Breast epithelium (tissue), 4 donors: ENCODE measurements around the gene ZNRF3. TPM values are rescaled to one million over a fixed set of nuclear protein-coding genes. Genes with fewer than 3 reads are reported as not detected.

Experiments
- DNase-seq, 2 donors: peaks; one replicate each; pipeline ENCODE4 v3.0.0-alpha.2; 2019; ENCODE audit warnings: low spot score in 2 of 2
- H3K27ac ChIP-seq, 2 donors: fragments of 200-600 bp; sonication (generic) in 1 of 2; one replicate each; pipeline ENCODE4 v1.5.1; 2016 to 2019; ENCODE audit warnings: mild to moderate bottlenecking in 1 of 2
- H3K27me3 ChIP-seq, 2 donors: fragments of 200-600 bp; sonication (generic) in 1 of 2; one replicate each; pipeline versions ENCODE4 v1.5.1 to v1.6.0; 2017 to 2019; ENCODE audit warnings: control low read depth in 1 of 2, mild to moderate bottlenecking in 1 of 2
- H3K36me3 ChIP-seq: fragments of 200-600 bp; one replicate; pipeline ENCODE4 v1.5.1; 2019
- H3K4me1 ChIP-seq, 2 donors: fragments of 200-600 bp; sonication (generic); one replicate each; pipeline ENCODE4 v1.5.1; 2016 to 2019; ENCODE audit warnings: control low read depth in 1 of 2
- H3K4me3 ChIP-seq, 3 donors: fragments of 200-600 bp; sonication (generic); 1 replicate in 2 of 3; 2 replicates in 1 of 3; pipeline ENCODE4 v1.5.1; 2016 to 2019; ENCODE audit warnings: mild to moderate bottlenecking in 3 of 3, moderate library complexity in 2 of 3
- H3K9me3 ChIP-seq, 2 donors: fragments of 200-600 bp; sonication (generic) in 1 of 2; one replicate each; pipeline ENCODE4 v1.5.1; 2016 to 2019; ENCODE audit warnings: control low read depth in 1 of 2
- POLR2A ChIP-seq: fragments of 450-650 bp; IDR thresholded peaks from one replicate; pipeline ENCODE4 v1.6.1; 2016; ENCODE audit warnings: antibody characterized with exemption, mild to moderate bottlenecking, moderate library complexity
- POLR2AphosphoS5 ChIP-seq, 3 donors: sonication (generic); formaldehyde crosslinking; IDR thresholded peaks; one replicate each; pipeline ENCODE4 v1.6.1; 2017; ENCODE audit warnings: antibody characterized with exemption in 3 of 3
- intact Hi-C: fragments of 100-400 bp; cut with DNase I; formaldehyde crosslinking; loops from one replicate; pipeline ENCODE4 v1.15.1; 2023; ENCODE audit warnings: low total_unique reads
- total RNA-seq, 3 donors: library from RNA; depleted of rRNA; stranded (reverse); fragments of >200 nt; gene quantifications; one replicate each; pipeline ENCODE4 v1.1.0, GENCODE V29; 2016
- TF ChIP-seq, protein P1 (sequence below), 3 donors: fragments of 450-650 bp; IDR thresholded peaks; one replicate each; pipeline ENCODE4 v1.5.1; 2016 to 2017; ENCODE audit warnings: antibody characterized with exemption in 3 of 3, mild to moderate bottlenecking in 3 of 3, moderate library complexity in 3 of 3

The ZNRF3 gene
- total RNA-seq, 3 donors from 2014 or later = 6.9 to 7.9 (median 6.9) TPM

DNA sequence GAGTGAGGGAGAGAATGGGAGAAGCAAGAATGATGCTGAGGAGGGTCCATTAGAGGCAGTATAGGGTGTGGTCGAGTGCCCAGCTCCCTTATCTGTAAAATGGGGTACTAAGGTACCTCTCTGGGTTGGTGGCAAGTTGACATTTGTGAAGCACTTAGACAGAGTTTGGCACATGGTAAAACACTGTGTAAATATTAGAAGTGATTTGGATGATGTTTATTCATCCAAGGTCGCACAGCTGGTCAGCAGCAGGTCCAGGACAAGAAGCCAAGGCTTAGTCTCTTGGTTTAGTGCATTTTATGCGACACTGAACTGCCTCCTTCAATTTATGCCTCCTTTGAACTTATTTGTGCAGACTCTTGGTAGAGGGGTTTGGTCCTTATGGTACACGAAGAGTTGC is 208.9 kb downstream of the ZNRF3 start:
- Histone ChIP-seq H3K27ac (peak overlapping the region; percentile 25 to 53), H3K9me3 (no peaks in the 10 kb centered on the region), H3K4me1 (no peaks in the 10 kb centered on the region), H3K36me3 (no peaks in the 10 kb centered on the region), H3K27me3 (no peaks in the 10 kb centered on the region), H3K4me3 (no peak overlapping the region)
- intact Hi-C loops = no loop called here
- DNase-seq = no peak
- TF ChIP-seq, protein P1, sequence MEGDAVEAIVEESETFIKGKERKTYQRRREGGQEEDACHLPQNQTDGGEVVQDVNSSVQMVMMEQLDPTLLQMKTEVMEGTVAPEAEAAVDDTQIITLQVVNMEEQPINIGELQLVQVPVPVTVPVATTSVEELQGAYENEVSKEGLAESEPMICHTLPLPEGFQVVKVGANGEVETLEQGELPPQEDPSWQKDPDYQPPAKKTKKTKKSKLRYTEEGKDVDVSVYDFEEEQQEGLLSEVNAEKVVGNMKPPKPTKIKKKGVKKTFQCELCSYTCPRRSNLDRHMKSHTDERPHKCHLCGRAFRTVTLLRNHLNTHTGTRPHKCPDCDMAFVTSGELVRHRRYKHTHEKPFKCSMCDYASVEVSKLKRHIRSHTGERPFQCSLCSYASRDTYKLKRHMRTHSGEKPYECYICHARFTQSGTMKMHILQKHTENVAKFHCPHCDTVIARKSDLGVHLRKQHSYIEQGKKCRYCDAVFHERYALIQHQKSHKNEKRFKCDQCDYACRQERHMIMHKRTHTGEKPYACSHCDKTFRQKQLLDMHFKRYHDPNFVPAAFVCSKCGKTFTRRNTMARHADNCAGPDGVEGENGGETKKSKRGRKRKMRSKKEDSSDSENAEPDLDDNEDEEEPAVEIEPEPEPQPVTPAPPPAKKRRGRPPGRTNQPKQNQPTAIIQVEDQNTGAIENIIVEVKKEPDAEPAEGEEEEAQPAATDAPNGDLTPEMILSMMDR (IDR thresholded peaks at IDR 0.05) = no peak
- no peak for TF ChIP-seq POLR2AphosphoS5 (IDR thresholded peaks at IDR 0.05)

DNA sequence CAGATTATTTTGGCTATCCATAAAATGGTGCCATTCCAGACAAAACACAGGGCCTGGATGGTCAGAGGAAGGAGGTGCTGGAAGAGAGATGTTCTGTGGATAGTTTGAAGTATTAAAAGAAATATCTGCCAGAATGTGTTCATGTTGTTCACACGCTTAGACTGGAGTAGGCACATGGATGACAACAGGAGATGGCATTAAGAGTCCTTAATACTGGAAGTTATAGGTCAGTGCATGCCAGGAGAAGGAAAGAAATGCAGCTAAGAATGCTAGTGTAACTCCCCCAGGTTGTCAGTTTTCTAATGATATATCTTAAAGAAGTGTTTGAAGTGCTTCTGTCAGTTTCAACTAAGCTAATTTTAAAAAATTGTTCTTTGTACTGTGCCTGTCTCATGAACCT is 209.7 kb downstream of the ZNRF3 start:
- DNase-seq = no peak
- Histone ChIP-seq H3K27ac (peak overlapping the region in 1 of 2 donors; percentile 76), H3K27me3 (no peaks in the 10 kb centered on the region), H3K4me3 (no peak overlapping the region), H3K36me3 (no peaks in the 10 kb centered on the region), H3K9me3 (no peaks in the 10 kb centered on the region), H3K4me1 (no peaks in the 10 kb centered on the region)
- intact Hi-C loops = no loop called here
- TF ChIP-seq POLR2AphosphoS5 (IDR thresholded peaks at IDR 0.05) (no peak), POLR2A (no peak)
- TF ChIP-seq, protein P1 (IDR thresholded peaks at IDR 0.05) = no peak

DNA sequence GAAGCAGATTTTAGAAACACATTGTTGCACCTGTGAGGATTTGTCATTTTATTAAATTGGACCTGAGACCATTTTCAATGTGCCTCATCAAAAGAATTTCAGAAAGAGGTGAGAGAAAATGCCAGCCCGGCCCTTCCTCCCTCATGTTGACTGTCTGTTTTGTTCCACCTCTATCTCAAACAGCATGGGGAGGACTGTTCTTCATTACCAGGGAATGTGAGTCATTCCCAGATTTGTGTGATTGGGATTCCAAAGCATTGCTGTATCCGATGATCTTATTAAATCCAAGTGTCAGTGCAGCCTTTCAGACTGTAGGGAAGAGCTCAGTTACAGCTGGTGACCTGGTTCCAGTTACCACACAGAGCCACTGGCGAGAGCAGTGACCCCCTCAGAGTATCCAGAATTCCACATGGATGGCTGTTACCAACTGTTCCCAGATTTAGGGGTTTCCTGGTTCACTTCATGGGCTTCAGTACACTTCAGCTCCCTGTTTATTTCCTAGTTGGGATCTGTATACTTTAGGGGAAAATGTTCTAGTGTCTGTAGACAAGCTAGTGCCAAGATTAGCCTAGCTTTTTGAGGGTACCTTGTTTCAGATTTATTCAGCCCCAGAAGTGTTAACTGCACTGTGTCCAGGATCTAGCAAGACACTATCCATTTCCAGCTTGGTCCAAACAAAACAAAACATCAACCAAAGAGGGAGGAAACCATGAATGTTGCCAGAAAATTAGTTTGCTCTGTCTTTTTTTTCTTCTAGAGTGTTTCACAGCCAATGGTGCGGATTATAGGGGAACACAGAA is 210.3 kb downstream of the ZNRF3 start:
- Histone ChIP-seq H3K4me1 (no peaks in the 10 kb centered on the region), H3K27ac (peak overlapping the region; percentile 72 to 76), H3K27me3 (no peaks in the 10 kb centered on the region), H3K36me3 (no peaks in the 10 kb centered on the region), H3K4me3 (no peak overlapping the region), H3K9me3 (no peaks in the 10 kb centered on the region)
- no peak for DNase-seq
- peak in 1 of 3 donors; percentile 13 for TF ChIP-seq POLR2AphosphoS5 (IDR thresholded peaks at IDR 0.05)
- TF ChIP-seq, protein P1 (IDR thresholded peaks at IDR 0.05) = no peak
- intact Hi-C loops = no loop called here

DNA sequence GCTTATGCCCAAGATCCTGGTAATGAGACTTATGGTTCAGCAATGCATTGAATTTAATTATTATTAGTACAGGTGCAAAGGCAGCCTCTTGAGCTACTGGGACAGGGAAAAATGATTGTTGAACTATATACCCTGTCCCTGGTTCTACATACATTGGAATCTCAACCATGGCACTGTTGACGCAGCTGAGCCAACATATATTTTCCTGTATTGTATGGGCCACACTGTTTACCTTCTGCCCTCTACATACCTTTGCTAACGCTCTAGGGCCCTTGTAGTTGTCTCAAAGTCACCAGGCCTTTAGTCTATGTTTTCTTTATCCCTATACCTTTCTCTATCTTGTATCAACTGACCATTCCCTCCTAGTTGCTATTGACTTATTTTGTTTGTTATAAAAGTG is 212.1 kb downstream of the ZNRF3 start:
- DNase-seq = no peak
- H3K4me3 ChIP-seq = no peak overlapping the region
- TF ChIP-seq POLR2AphosphoS5 (IDR thresholded peaks at IDR 0.05) = no peak
- TF ChIP-seq, protein P1 (IDR thresholded peaks at IDR 0.05) = no peak
- no peak for TF ChIP-seq POLR2A
- no peak overlapping the region for H3K27ac ChIP-seq
- H3K27me3 ChIP-seq = no peaks in the 10 kb centered on the region
- no peaks in the 10 kb centered on the region for H3K9me3 ChIP-seq
- H3K36me3 ChIP-seq = no peaks in the 10 kb centered on the region
- intact Hi-C loops = no loop called here
- H3K4me1 ChIP-seq = no peaks in the 10 kb centered on the region

DNA sequence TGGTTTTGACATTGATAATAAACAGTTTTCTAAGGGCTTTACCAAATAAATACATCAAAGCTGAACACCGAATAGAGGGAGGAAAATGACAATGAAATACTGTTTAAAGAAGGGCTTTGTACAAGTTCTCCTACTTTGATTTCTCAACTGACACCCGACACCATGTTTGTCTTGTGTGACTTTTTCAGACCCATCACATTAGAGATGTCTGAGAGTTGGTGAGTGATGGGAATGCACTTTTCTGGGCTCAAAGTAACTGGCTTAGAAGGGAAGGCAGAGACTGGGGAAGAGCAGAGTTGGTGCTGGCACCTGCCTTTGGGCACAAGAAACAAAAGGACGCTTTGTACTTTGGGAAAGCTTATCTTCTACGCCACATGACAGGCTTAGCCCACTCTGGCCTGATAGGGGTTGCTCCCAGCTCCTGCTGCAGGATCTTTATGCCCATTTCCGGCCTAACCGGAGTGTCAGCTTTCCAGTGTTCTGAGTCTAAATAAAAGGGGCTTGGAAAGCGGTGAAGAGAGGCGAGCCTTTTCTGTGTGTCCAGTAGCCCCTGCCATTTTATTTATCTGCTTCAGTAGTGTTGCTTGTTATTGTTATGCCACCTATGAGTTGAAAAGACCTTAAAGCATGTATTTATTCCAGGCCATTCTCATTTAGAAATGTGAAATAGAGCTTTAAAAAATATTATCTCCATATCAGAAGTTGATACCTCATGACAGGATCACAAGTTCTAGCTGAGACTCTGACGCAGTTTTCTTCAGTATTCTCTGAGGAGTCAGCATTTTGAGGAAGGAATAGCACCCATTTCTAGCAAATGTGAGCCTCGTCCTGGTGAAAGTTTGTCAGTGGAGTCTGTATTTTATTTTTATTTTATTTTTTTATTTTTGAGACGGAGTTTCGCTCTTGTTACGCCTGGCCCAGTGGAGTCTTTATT is 213.6 kb downstream of the ZNRF3 start:
- DNase-seq = no peak
- Histone ChIP-seq H3K9me3 (no peaks in the 10 kb centered on the region), H3K36me3 (no peaks in the 10 kb centered on the region), H3K27ac (no peak overlapping the region), H3K4me3 (no peak overlapping the region), H3K27me3 (no peaks in the 10 kb centered on the region), H3K4me1 (no peaks in the 10 kb centered on the region)
- no peak for TF ChIP-seq POLR2A
- TF ChIP-seq POLR2AphosphoS5 (IDR thresholded peaks at IDR 0.05) = no peak
- TF ChIP-seq, protein P1 (IDR thresholded peaks at IDR 0.05) = no peak
- intact Hi-C loops = no loop called here
